Progenitor cell of endocrine pancreas (in vitro differentiated cells): Measurements from ENCODE around the gene GIPC1. TPM values are rescaled to one million over a fixed set of nuclear protein-coding genes. Genes with fewer than 3 reads are reported as not detected.

ENCODE experiments used
- DNase-seq: peaks from one replicate; pipeline ENCODE4 v3.0.0; 2021; ENCODE audit warnings: low spot score; ENCODE audit not compliant: unreplicated experiment
- H3K27ac Mint-ChIP-seq: 2 replicates; pipeline ENCODE4 v1.8.0; 2021; ENCODE audit warnings: mild to moderate bottlenecking, moderate library complexity, mixed read lengths
- H3K27me3 Mint-ChIP-seq: 2 replicates; pipeline ENCODE4 v1.8.0; 2021; ENCODE audit warnings: mixed read lengths
- H3K36me3 Mint-ChIP-seq: 2 replicates; pipeline ENCODE4 v1.8.0; 2022; ENCODE audit warnings: mixed read lengths; ENCODE audit not compliant: insufficient read depth
- H3K4me1 Mint-ChIP-seq: 2 replicates; pipeline ENCODE4 v1.8.0; 2021; ENCODE audit warnings: low read depth, mixed read lengths
- H3K4me3 Mint-ChIP-seq: 2 replicates; pipeline ENCODE4 v1.8.0; 2021; ENCODE audit warnings: low read depth, mild to moderate bottlenecking, moderate library complexity, mixed read lengths
- H3K9me3 Mint-ChIP-seq: 2 replicates; pipeline ENCODE4 v1.8.0; 2021; ENCODE audit warnings: low read depth, mixed read lengths
- total RNA-seq: library from RNA; stranded (reverse); gene quantifications from 2 replicates; pipeline ENCODE4 v1.2.1, GENCODE V29; 2021
- TF ChIP-seq, protein P1 (sequence below): fragments of 200-600 bp; sonication (generic); IDR thresholded peaks from one replicate; pipeline ENCODE4 v1.5.0; 2021; ENCODE audit warnings: antibody characterized with exemption, mild to moderate bottlenecking; ENCODE audit not compliant: unreplicated experiment

GIPC1 gene
- total RNA-seq, 1 donor from 2014 or later: 66.5 TPM

- Mint-ChIP-seq H3K27me3 (no peaks in the 10 kb centered on the region), H3K4me1 (peaks cover 13% of the 10 kb centered on the region), H3K36me3 (peaks cover 7% of the 10 kb centered on the region), H3K27ac (no peak overlapping the region), H3K4me3 (no peak overlapping the region), H3K9me3 (no peaks in the 10 kb centered on the region)
- no peak for DNase-seq
- TF ChIP-seq, protein P1, sequence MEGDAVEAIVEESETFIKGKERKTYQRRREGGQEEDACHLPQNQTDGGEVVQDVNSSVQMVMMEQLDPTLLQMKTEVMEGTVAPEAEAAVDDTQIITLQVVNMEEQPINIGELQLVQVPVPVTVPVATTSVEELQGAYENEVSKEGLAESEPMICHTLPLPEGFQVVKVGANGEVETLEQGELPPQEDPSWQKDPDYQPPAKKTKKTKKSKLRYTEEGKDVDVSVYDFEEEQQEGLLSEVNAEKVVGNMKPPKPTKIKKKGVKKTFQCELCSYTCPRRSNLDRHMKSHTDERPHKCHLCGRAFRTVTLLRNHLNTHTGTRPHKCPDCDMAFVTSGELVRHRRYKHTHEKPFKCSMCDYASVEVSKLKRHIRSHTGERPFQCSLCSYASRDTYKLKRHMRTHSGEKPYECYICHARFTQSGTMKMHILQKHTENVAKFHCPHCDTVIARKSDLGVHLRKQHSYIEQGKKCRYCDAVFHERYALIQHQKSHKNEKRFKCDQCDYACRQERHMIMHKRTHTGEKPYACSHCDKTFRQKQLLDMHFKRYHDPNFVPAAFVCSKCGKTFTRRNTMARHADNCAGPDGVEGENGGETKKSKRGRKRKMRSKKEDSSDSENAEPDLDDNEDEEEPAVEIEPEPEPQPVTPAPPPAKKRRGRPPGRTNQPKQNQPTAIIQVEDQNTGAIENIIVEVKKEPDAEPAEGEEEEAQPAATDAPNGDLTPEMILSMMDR: no peak
Observed at GRCh38 chr19:14439014-14439413, 56.9 kb downstream of the GIPC1 start.

DNA sequence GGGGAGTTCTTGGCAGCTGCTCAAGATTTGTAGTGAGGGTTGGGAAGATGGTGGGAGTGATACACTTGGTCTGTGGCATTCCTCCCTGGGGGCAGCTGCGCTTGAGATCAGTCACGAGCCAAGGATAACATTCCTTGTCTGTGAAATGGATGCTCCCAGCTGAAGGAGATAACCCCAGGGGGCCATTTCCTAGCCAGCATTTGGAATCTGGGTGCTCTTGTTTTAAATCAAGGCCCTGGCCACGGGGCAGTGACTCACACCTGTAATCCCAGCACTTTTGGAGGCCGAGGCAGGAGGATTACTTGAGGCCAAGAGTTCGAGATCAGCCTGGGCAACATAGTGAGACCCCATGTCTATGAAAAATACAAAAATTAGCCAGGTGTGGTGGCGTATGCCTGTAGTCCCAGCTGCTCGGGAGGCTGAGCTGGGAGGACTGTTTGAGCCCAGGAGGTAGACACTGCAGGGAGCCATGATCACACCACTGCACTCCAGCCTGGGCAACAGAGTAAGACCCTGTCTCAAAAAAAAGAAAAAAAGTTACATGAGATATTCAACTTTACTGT lies 58.3 kb downstream of the GIPC1 start:
- H3K4me1 Mint-ChIP-seq: peaks cover 13% of the 10 kb centered on the region
- TF ChIP-seq, protein P1: no peak
- no peaks in the 10 kb centered on the region for H3K27me3 Mint-ChIP-seq
- no peak overlapping the region for H3K27ac Mint-ChIP-seq
- no peak for DNase-seq
- H3K4me3 Mint-ChIP-seq: no peak overlapping the region
- peaks cover 2% of the 10 kb centered on the region for H3K36me3 Mint-ChIP-seq
- H3K9me3 Mint-ChIP-seq: no peaks in the 10 kb centered on the region

DNA sequence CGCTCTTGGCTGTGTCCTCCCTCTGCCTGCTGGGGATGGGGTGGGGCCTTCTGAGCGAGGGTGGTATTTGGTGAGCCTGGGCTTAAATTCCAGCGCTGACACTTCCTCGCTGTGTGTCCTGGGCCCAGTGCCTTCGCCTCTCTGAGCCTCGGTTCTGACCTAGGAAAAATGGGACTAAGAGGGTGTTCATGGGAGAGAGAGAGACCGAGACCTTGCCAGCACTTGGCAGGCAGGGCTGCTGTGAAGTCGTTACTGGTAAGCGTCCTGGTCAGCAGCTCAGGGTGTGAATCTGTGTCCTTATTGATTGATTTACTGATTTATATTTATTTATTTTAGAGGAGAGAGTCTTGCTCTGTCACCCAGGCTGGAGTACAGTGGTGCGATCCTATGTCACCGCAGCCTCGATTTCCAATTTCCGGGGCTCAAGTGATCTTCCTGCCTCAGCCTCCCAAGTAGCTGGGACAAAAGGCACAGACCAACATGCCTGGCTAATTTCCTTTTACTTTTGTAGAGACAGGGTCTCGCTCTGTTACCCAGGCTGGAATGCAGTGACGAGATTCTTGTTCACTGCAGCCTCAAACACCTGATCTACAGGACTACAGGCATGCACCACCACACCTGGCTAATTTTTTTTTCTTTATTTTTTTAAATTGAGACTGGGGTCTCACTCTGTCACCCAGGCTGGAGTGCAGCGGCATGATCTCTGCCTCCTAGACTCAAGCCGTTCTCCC lies 60.4 kb downstream of the GIPC1 start:
- Mint-ChIP-seq H3K36me3 (peaks cover 2% of the 10 kb centered on the region), H3K27ac (peak overlapping the region; percentile 10), H3K4me1 (peaks cover 13% of the 10 kb centered on the region), H3K4me3 (peak overlapping the region; percentile 75), H3K9me3 (no peaks in the 10 kb centered on the region), H3K27me3 (peaks cover 8% of the 10 kb centered on the region)
- TF ChIP-seq, protein P1: no peak
- no peak for DNase-seq

- peaks cover 9% of the 10 kb centered on the region for H3K27me3 Mint-ChIP-seq
- peak overlapping the region; percentile 75 for H3K4me3 Mint-ChIP-seq
- DNase-seq: no peak
- peak overlapping the region; percentile 84 for H3K27ac Mint-ChIP-seq
- no peaks in the 10 kb centered on the region for H3K9me3 Mint-ChIP-seq
- TF ChIP-seq, protein P1: no peak
- peaks cover 2% of the 10 kb centered on the region for H3K36me3 Mint-ChIP-seq
- H3K4me1 Mint-ChIP-seq: peaks cover 13% of the 10 kb centered on the region
Observed at GRCh38 chr19:14434543-14435319, 61.2 kb downstream of the GIPC1 start.
